ENCODE data around the gene LRRC4. TPM values are rescaled to one million over a fixed set of nuclear protein-coding genes. Genes with fewer than 3 reads are reported as not detected.

The LRRC4 gene
- total and polyA plus RNA-seq, 9 donors: 2.0 to 6.4 (median 3.8) TPM

DNA sequence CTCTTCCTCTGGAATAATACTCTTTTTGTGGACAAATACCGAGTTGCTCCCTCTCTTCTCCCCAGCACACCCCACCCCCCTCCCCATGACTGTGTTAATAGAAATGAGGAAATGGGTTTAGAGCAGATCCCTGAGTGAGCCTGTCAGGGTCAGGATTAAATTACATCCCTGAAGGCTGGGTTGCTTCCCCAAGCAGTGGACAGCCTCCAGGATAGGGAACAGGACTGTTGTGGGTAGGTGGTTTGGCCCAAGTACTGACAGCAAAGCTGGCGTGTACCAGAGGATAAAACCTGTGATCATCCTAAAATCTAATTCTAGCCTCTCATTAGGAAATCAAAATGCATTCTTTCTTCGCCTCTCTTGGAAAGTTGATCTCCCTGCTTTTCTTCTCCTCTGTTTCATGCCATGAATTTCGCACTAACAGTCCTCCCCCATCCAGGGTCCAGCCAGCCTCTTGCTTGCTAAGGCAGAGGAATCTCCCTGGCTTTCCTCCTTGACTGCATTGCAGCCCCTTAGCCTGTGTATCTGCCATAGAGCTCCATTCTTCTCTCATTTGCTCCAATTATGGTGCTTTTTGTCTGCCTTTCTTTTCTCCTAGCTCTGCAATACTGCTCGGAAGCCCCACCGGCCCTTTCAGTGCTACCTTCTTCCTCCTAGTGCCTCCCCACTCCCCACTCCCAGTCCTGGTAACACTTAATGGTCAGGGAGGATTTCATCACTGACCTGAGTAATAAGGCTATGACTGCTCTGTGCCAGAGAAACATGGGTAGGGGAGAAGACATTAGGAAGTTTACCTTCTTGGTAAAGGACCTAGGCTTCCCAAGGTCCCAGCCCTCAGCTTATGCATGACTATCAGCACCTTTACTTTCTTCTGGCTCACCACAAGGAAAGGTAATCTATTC is 8.4 kb downstream of the LRRC4 start:
- no peak overlapping the region for H3K4me3 ChIP-seq (ENCODE audit: low read length)
- H3K27ac ChIP-seq (ENCODE audit: low read length): no peak overlapping the region
- no peaks in the 10 kb centered on the region for H3K9me3 ChIP-seq (replicated peaks; ENCODE audit: control insufficient read depth, low read depth, low read length)
- no peak for DNase-seq
- peaks cover 17% of the 10 kb centered on the region for H3K4me1 ChIP-seq (ENCODE audit: control insufficient read depth, insufficient read depth, low read length)
- no peaks in the 10 kb centered on the region for H3K27me3 ChIP-seq (ENCODE audit: control insufficient read depth, insufficient read depth, low read length)
- 79% methylated on average over 3 of the region's 6 CpGs for WGBS (ENCODE audit: insufficient coverage)
- peaks cover 11% of the 10 kb centered on the region for H3K36me3 ChIP-seq (ENCODE audit: control insufficient read depth, insufficient read depth, low read length)

- H3K36me3 ChIP-seq (ENCODE audit: control insufficient read depth, insufficient read depth, low read length): peaks cover 11% of the 10 kb centered on the region
- no peaks in the 10 kb centered on the region for H3K27me3 ChIP-seq (ENCODE audit: control insufficient read depth, insufficient read depth, low read length)
- no peak overlapping the region for H3K27ac ChIP-seq (ENCODE audit: low read length)
- peaks cover 12% of the 10 kb centered on the region for H3K4me1 ChIP-seq (ENCODE audit: control insufficient read depth, insufficient read depth, low read length)
- H3K9me3 ChIP-seq (replicated peaks; ENCODE audit: control insufficient read depth, low read depth, low read length): no peaks in the 10 kb centered on the region
- no peak overlapping the region for H3K4me3 ChIP-seq (ENCODE audit: low read length)
- no peak for DNase-seq
- 83% methylated on average over 2 of the region's 2 CpGs for WGBS (ENCODE audit: insufficient coverage)
These were observed 9.9 kb downstream of the LRRC4 start for GRCh38 chr7:128021366-128021765.

DNA sequence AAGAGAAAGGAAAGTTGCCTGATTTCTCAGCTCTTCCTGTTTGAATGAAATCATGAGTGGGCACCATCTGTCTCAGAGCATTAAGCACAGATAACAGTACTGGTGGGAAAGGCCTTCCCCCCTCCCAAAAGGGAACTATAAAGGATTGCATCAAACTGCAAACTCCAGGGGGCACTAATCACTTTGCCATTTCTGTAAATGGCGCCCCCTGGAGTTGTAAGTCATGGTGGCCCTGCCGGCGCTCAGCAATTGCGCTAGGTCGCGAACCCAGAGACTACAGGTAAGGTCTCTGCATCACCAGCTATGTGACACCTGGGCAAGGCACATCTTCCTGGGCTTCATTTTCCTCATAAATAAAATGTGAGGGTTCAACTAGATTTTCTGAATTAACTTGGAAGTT is 11.1 kb downstream of the LRRC4 start:
- WGBS (ENCODE audit: insufficient coverage): 88% methylated on average over 6 of the region's 6 CpGs
- Histone ChIP-seq H3K36me3 (ENCODE audit: control insufficient read depth, insufficient read depth, low read length) (peaks cover 11% of the 10 kb centered on the region), H3K27ac (ENCODE audit: low read length) (no peak overlapping the region), H3K27me3 (ENCODE audit: control insufficient read depth, insufficient read depth, low read length) (no peaks in the 10 kb centered on the region), H3K9me3 (replicated peaks; ENCODE audit: control insufficient read depth, low read depth, low read length) (no peaks in the 10 kb centered on the region), H3K4me1 (ENCODE audit: control insufficient read depth, insufficient read depth, low read length) (peaks cover 11% of the 10 kb centered on the region), H3K4me3 (ENCODE audit: low read length) (no peak overlapping the region)
- DNase-seq: no peak

- Histone ChIP-seq H3K4me1 (ENCODE audit: control insufficient read depth, insufficient read depth, low read length) (peaks cover 11% of the 10 kb centered on the region), H3K9me3 (replicated peaks; ENCODE audit: control insufficient read depth, low read depth, low read length) (no peaks in the 10 kb centered on the region), H3K4me3 (ENCODE audit: low read length) (no peak overlapping the region), H3K27ac (ENCODE audit: low read length) (no peak overlapping the region), H3K27me3 (ENCODE audit: control insufficient read depth, insufficient read depth, low read length) (no peaks in the 10 kb centered on the region), H3K36me3 (ENCODE audit: control insufficient read depth, insufficient read depth, low read length) (peaks cover 11% of the 10 kb centered on the region)
- DNase-seq: no peak
- WGBS (ENCODE audit: insufficient coverage): no CpG with 5 or more reads among the region's 3 CpGs
These were observed 11.9 kb downstream of the LRRC4 start for GRCh38 chr7:128019288-128019687.

GRCh38 chr7:128017862-128018845 is 13.1 kb downstream of the LRRC4 start:
- DNase-seq: no peak
- H3K4me1 ChIP-seq (ENCODE audit: control insufficient read depth, insufficient read depth, low read length): peaks cover 11% of the 10 kb centered on the region

DNA sequence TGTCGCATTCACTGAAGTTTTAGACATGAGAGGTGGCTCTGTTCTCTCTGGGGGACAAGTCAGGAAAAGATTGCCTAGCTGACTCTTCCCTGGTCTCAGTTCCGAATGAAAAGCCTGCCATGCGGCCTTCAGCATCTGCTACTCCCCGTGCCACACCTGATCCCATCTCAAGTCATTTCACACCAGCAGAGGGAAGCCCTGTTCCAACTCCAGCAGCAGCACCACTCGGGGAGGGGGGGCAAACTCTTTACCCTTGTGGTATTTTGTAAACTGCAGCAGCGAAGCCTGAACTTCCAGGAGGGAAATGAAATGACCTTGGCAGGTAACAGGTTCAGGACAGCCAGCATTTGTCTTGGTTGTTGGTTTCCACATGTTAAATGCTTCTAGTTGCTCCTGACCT is 13.8 kb downstream of the LRRC4 start:
- H3K4me1 ChIP-seq (ENCODE audit: control insufficient read depth, insufficient read depth, low read length): peaks cover 11% of the 10 kb centered on the region
- WGBS (ENCODE audit: insufficient coverage): 79% methylated on average over 3 of the region's 6 CpGs

More at GRCh38 chr7:128017862-128018845, 13.1 kb downstream of the LRRC4 start:
- Histone ChIP-seq H3K27ac (ENCODE audit: low read length) (no peak overlapping the region), H3K9me3 (replicated peaks; ENCODE audit: control insufficient read depth, low read depth, low read length) (no peaks in the 10 kb centered on the region), H3K36me3 (ENCODE audit: control insufficient read depth, insufficient read depth, low read length) (peaks cover 11% of the 10 kb centered on the region), H3K27me3 (ENCODE audit: control insufficient read depth, insufficient read depth, low read length) (no peaks in the 10 kb centered on the region), H3K4me3 (ENCODE audit: low read length) (no peak overlapping the region)
- 81% methylated on average over 5 of the region's 8 CpGs for WGBS (ENCODE audit: insufficient coverage)

GRCh38 chr7:128014811-128015210 is 16.4 kb downstream of the LRRC4 start:
- no peak for DNase-seq
- WGBS (ENCODE audit: insufficient coverage): 90% methylated on average over 4 of the region's 4 CpGs
- H3K9me3 ChIP-seq (replicated peaks; ENCODE audit: control insufficient read depth, low read depth, low read length): no peaks in the 10 kb centered on the region
- no peak overlapping the region for H3K4me3 ChIP-seq (ENCODE audit: low read length)
- peaks cover 15% of the 10 kb centered on the region for H3K4me1 ChIP-seq (ENCODE audit: control insufficient read depth, insufficient read depth, low read length)
- H3K36me3 ChIP-seq (ENCODE audit: control insufficient read depth, insufficient read depth, low read length): peaks cover 2% of the 10 kb centered on the region
- no peak overlapping the region for H3K27ac ChIP-seq (ENCODE audit: low read length)
- H3K27me3 ChIP-seq (ENCODE audit: control insufficient read depth, insufficient read depth, low read length): no peaks in the 10 kb centered on the region

More for the DNA sequence above, 13.8 kb downstream of the LRRC4 start:
- DNase-seq: no peak
- H3K9me3 ChIP-seq (replicated peaks; ENCODE audit: control insufficient read depth, low read depth, low read length): no peaks in the 10 kb centered on the region
- peaks cover 11% of the 10 kb centered on the region for H3K36me3 ChIP-seq (ENCODE audit: control insufficient read depth, insufficient read depth, low read length)
- H3K27ac ChIP-seq (ENCODE audit: low read length): no peak overlapping the region
- no peak overlapping the region for H3K4me3 ChIP-seq (ENCODE audit: low read length)
- no peaks in the 10 kb centered on the region for H3K27me3 ChIP-seq (ENCODE audit: control insufficient read depth, insufficient read depth, low read length)

DNA sequence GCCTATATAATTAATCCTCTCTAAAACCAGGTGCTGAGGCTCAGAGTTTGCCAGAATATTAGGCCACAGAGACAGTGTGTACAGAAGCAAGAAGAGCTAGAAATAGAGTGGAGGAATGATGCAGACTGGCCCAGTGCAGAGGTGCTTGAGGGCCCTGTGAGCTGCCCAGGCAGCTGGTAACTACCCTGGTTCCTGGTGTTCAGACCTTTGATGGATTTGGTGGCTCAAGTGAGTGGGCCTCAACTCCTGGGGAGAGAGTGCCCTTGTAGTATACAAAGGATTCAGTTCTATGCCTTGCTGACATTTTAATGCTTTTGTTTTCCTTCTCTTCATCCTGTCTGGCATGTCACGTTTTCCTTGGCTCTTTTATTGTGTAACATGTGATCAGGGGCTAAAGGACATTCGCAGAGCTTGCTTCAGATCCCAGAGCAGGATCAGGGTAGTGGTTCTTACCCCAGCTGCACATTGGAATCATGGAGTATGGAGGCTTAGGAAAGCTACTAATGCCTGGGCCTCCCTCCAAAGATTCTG is 20.0 kb downstream of the LRRC4 start:
- peaks cover 2% of the 10 kb centered on the region for H3K36me3 ChIP-seq (ENCODE audit: control insufficient read depth, insufficient read depth, low read length)
- no peak overlapping the region for H3K27ac ChIP-seq (ENCODE audit: low read length)
- no peaks in the 10 kb centered on the region for H3K9me3 ChIP-seq (replicated peaks; ENCODE audit: control insufficient read depth, low read depth, low read length)
- H3K4me3 ChIP-seq (ENCODE audit: low read length): no peak overlapping the region
- no CpG with 5 or more reads among the region's 2 CpGs for WGBS (ENCODE audit: insufficient coverage)
- DNase-seq: no peak
- no peaks in the 10 kb centered on the region for H3K27me3 ChIP-seq (ENCODE audit: control insufficient read depth, insufficient read depth, low read length)
- H3K4me1 ChIP-seq (ENCODE audit: control insufficient read depth, insufficient read depth, low read length): peaks cover 5% of the 10 kb centered on the region

- Histone ChIP-seq H3K27me3 (ENCODE audit: control insufficient read depth, insufficient read depth, low read length) (no peaks in the 10 kb centered on the region), H3K4me1 (ENCODE audit: control insufficient read depth, insufficient read depth, low read length) (peaks cover 5% of the 10 kb centered on the region), H3K4me3 (ENCODE audit: low read length) (no peak overlapping the region), H3K9me3 (replicated peaks; ENCODE audit: control insufficient read depth, low read depth, low read length) (no peaks in the 10 kb centered on the region), H3K36me3 (ENCODE audit: control insufficient read depth, insufficient read depth, low read length) (peaks cover 2% of the 10 kb centered on the region), H3K27ac (ENCODE audit: low read length) (no peak overlapping the region)
- DNase-seq: no peak
- 70% methylated on average over 2 of the region's 7 CpGs for WGBS (ENCODE audit: insufficient coverage)
These were observed 20.7 kb downstream of the LRRC4 start for GRCh38 chr7:128010391-128011127.

Measured in muscle of leg (tissue), 11 donors.